ENCODE data around the gene TARS1. TPM values are rescaled to one million over a fixed set of nuclear protein-coding genes. Genes with fewer than 3 reads are reported as not detected.

The TARS1 gene
- total and polyA plus RNA-seq, 2 of the 8 experiments (the other 6 are each of a cell fraction or from before 2014, with no cell fraction given): 94.4 to 445 TPM

DNA sequence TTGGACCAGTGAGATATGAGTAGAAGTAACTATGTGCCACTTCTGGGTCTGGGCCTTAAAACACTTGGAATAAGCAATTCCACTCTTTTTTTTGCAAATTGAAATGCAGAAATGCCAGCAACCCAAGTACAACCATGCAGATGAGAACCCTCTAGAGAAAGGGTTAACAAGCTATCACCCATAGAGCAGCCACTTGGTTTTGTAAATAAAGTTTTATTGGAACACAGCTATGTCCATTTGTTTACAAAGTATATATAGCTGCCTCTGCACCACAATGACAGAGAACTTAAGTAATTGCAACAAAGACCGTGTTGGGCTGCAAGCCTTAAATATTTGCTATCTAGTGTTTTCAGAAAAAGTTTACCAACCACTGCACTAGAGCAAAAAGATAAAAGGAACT, 9.8 kb upstream of the TARS1 start:
- no peak overlapping the region for H3K23ac ChIP-seq (ENCODE audit: insufficient read length)
- H3K4me1 ChIP-seq (replicated peaks in 1 of 4; ENCODE audit: control insufficient read depth in 3 of 4, insufficient read depth in 4 of 4, low read length in 3 of 4): no peaks in the 10 kb centered on the region
- no peak overlapping the region for H4K8ac ChIP-seq (ENCODE audit: extremely low read depth, insufficient read depth, low read length)
- H3K14ac ChIP-seq (ENCODE audit: insufficient read length): no peak overlapping the region
- no peak overlapping the region for H3K4ac ChIP-seq (replicated peaks; ENCODE audit: insufficient read length, low read depth, low read length)
- no peak overlapping the region for H3K4me2 ChIP-seq (ENCODE audit: insufficient read depth in 1 of 2, low read depth in 2 of 2, low read length in 2 of 2)
- H3K56ac ChIP-seq (replicated peaks; ENCODE audit: insufficient read length, low read depth, low read length): no peak overlapping the region
- no peak overlapping the region for H2BK5ac ChIP-seq (ENCODE audit: low read depth, low read length)
- H3K27ac ChIP-seq (ENCODE audit: low read depth, low read length): no peak overlapping the region
- no peak overlapping the region for H2BK12ac ChIP-seq (ENCODE audit: low read depth, low read length)
- H3K79me1 ChIP-seq (ENCODE audit: low read depth, low read length): no peaks in the 10 kb centered on the region
- ChIA-PET CTCF (ENCODE audit: partially characterized antibody) (interaction anchor here (0.7 to 1.5 kb wide), 2 partner anchors 10 to 157 kb away, joined by 3 to 4 read pairs; no protein-coding TSS in a partner anchor), POLR2A (ENCODE audit: partially characterized antibody) (interaction anchor here (1.2 to 2.5 kb wide), 2 partner anchors 10 to 12 kb away, joined by 3 to 14 read pairs; partner anchors contain the start of gene TARS1)
- no peak overlapping the region for H2BK15ac ChIP-seq (ENCODE audit: low read length)
- H3K9ac ChIP-seq (replicated peaks in 1 of 4; ENCODE audit: extremely low read depth in 1 of 4, low read depth in 3 of 4, low read length in 3 of 4): no peak overlapping the region
- H3K36me3 ChIP-seq (ENCODE audit: control insufficient read depth in 2 of 4, insufficient read depth in 4 of 4, low read length in 3 of 4): no peaks in the 10 kb centered on the region
- H3K27me3 ChIP-seq (replicated peaks in 1 of 4; ENCODE audit: control insufficient read depth in 3 of 4, extremely low read depth in 1 of 4, insufficient read depth in 3 of 4, low read length in 3 of 4): no peaks in the 10 kb centered on the region
- no peak overlapping the region for H2BK120ac ChIP-seq (replicated peaks; ENCODE audit: low read depth, low read length)
- no peaks in the 10 kb centered on the region for H3K23me2 ChIP-seq (ENCODE audit: low read depth, low read length)
- H4K91ac ChIP-seq (replicated peaks; ENCODE audit: insufficient read length, low read length): no peak overlapping the region
- no peak for TF ChIP-seq SP1 (IDR thresholded peaks at IDR 0.05; ENCODE audit: low read depth, low read length)
- TF ChIP-seq CHD1 (IDR thresholded peaks at IDR 0.05; ENCODE audit: low read depth, low read length): no peak
- no peak for TF ChIP-seq JUND (IDR thresholded peaks at IDR 0.05; ENCODE audit: low read length)
- TF ChIP-seq, protein P1, sequence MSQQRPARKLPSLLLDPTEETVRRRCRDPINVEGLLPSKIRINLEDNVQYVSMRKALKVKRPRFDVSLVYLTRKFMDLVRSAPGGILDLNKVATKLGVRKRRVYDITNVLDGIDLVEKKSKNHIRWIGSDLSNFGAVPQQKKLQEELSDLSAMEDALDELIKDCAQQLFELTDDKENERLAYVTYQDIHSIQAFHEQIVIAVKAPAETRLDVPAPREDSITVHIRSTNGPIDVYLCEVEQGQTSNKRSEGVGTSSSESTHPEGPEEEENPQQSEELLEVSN (IDR thresholded peaks at IDR 0.05): no peak
- H2BK20ac ChIP-seq (ENCODE audit: low read length): no peak overlapping the region
- H3K9me3 ChIP-seq (ENCODE audit: insufficient read depth in 2 of 2, low read depth in 1 of 2, low read length in 1 of 2): no peaks in the 10 kb centered on the region
- 95% methylated on average over 1 of the region's 1 CpG; no CpG with 5 or more reads in 1 of the 2 experiments for WGBS, 2 experiments (ENCODE audit: extremely low coverage in 1 of 2, insufficient coverage in 1 of 2, insufficient read length in 1 of 2, insufficient replicate concordance in 2 of 2, low coverage in 1 of 2, low lambda C conversion rate in 2 of 2, missing lambda C conversion rate in 1 of 2)
- no peak overlapping the region for H3K18ac ChIP-seq (ENCODE audit: extremely low read depth, low read length)
- no peaks in the 10 kb centered on the region for H3K79me2 ChIP-seq (ENCODE audit: control insufficient read depth in 1 of 2, insufficient read depth in 2 of 2, low read length in 2 of 2)
- H4K5ac ChIP-seq (ENCODE audit: insufficient read length, low read depth, low read length): no peak overlapping the region
- H2AK5ac ChIP-seq (ENCODE audit: low read depth, low read length): no peak overlapping the region
- H4K20me1 ChIP-seq (replicated peaks in 1 of 2; ENCODE audit: control insufficient read depth in 1 of 2, insufficient read depth in 2 of 2, low read length in 2 of 2): no peaks in the 10 kb centered on the region
- DNase-seq (ENCODE audit: low read depth in 1 of 2, low spot score in 2 of 2): no peak
- H2AFZ ChIP-seq (ENCODE audit: low read length): no peak overlapping the region
- FAIRE-seq: no peak
- no peak overlapping the region for H3K4me3 ChIP-seq (ENCODE audit: extremely low read depth in 1 of 4, insufficient read depth in 2 of 4, low read depth in 3 of 4, low read length in 4 of 4)
